Cardiac atrium fibroblast (primary cell): Measurements from ENCODE around the gene MGAT4C. TPM values are rescaled to one million over a fixed set of nuclear protein-coding genes. Genes with fewer than 3 reads are reported as not detected.

Experiments used
- total RNA-seq: library from RNA; depleted of rRNA; stranded (reverse); fragments of >200 nt; gene quantifications from 2 replicates; pipeline ENCODE4 v1.2.3, GENCODE V29; 2015

MGAT4C gene
- not detected in 2 replicates for total RNA-seq

DNA sequence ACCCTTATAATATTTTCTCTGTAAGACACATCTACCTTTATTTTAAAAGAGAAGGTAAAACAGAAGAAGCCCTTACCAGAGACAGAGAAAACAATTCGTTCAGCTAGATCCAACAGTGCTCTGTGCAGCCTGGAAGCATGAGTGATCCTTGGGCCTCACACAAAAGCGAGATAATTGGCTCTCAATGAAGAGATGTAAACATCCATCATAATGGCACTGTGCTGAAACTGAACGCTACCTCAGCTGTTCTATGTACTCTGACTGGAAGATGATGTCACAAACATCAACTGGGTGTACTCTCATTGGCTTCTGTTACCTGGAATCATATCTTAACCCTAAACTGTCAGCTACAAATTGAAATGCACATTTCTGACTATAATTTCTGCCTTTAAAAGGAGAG is at the start of gene MGAT4C:
TSS of gene MGAT4C (minus strand) at position 229 of the 400 bp plus-strand sequence.

